ENCODE results near the gene PRIMA1.

PRIMA1 gene

DNA sequence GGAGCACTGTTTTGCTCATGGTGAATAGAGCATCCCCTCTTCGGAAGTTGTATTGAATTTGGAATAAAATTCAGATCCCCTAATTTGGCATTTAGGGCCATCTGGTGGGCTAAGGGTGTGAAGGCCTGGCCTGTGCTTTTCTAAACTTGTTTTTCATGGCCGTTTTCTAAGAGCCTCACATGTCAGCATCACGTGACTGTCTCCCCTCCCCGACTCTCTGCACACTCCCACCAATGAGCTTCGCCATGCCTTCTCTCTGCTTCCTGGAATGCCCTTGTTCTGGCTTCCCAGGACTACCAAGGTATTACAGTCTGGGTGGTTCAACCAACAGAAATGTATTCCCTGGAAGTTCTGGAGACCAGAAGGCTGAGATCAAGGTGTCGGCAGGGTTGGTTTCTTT is 85.3 kb downstream of the PRIMA1 start:
- no peak overlapping the region for H3K4me2 ChIP-seq (ENCODE audit: low read length)
- TF ChIP-seq EZH2 (IDR thresholded peaks at IDR 0.05; ENCODE audit: borderline replicate concordance, low read length) = no peak
- TF ChIP-seq, protein P1, sequence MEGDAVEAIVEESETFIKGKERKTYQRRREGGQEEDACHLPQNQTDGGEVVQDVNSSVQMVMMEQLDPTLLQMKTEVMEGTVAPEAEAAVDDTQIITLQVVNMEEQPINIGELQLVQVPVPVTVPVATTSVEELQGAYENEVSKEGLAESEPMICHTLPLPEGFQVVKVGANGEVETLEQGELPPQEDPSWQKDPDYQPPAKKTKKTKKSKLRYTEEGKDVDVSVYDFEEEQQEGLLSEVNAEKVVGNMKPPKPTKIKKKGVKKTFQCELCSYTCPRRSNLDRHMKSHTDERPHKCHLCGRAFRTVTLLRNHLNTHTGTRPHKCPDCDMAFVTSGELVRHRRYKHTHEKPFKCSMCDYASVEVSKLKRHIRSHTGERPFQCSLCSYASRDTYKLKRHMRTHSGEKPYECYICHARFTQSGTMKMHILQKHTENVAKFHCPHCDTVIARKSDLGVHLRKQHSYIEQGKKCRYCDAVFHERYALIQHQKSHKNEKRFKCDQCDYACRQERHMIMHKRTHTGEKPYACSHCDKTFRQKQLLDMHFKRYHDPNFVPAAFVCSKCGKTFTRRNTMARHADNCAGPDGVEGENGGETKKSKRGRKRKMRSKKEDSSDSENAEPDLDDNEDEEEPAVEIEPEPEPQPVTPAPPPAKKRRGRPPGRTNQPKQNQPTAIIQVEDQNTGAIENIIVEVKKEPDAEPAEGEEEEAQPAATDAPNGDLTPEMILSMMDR (IDR thresholded peaks at IDR 0.05; ENCODE audit: low read length) = no peak
- no peaks in the 10 kb centered on the region for H3K36me3 ChIP-seq (ENCODE audit: insufficient read depth, low read length)

GRCh38 chr14:93701562-93701961 is 86.7 kb downstream of the PRIMA1 start:
- Histone ChIP-seq H3K27ac (ENCODE audit: low read depth, low read length, poor library complexity, severe bottlenecking) (no peak overlapping the region), H3K9me3 (ENCODE audit: low read length) (no peaks in the 10 kb centered on the region), H3F3A (ENCODE audit: insufficient read depth, low read length) (no peaks in the 10 kb centered on the region), H3K36me3 (ENCODE audit: insufficient read depth, low read length) (no peaks in the 10 kb centered on the region), H3K4me2 (ENCODE audit: low read length) (no peak overlapping the region), H3K9me2 (ENCODE audit: low read depth, low read length) (no peaks in the 10 kb centered on the region; the same call in 1 of the 2 replicates), H3K79me2 (ENCODE audit: insufficient read depth, low read length) (no peaks in the 10 kb centered on the region), H3K9ac (ENCODE audit: low read length) (no peak overlapping the region), H3K4me3 (ENCODE audit: low read depth, low read length, poor library complexity, severe bottlenecking) (no peak overlapping the region), H3K4me1 (ENCODE audit: insufficient read depth, low read length, severe bottlenecking) (no peaks in the 10 kb centered on the region), H2AFZ (ENCODE audit: low read length) (no peak overlapping the region), H4K20me1 (ENCODE audit: insufficient read depth, low read length) (no peaks in the 10 kb centered on the region), H3K27me3 (ENCODE audit: insufficient read depth, low read length) (no peaks in the 10 kb centered on the region; the same call in 1 of the 2 replicates)
- TF ChIP-seq EZH2 (IDR thresholded peaks at IDR 0.05; ENCODE audit: borderline replicate concordance, low read length) = no peak
- TF ChIP-seq, protein P1 (IDR thresholded peaks at IDR 0.05; ENCODE audit: low read length) = no peak

More for the DNA sequence above, 85.3 kb downstream of the PRIMA1 start:
- no peaks in the 10 kb centered on the region for H3K79me2 ChIP-seq (ENCODE audit: insufficient read depth, low read length)
- no peak overlapping the region for H3K27ac ChIP-seq (ENCODE audit: low read depth, low read length, poor library complexity, severe bottlenecking)
- H3K9ac ChIP-seq (ENCODE audit: low read length) = no peak overlapping the region
- no peaks in the 10 kb centered on the region for H3K9me2 ChIP-seq (ENCODE audit: low read depth, low read length)
- H3K4me1 ChIP-seq (ENCODE audit: insufficient read depth, low read length, severe bottlenecking) = no peaks in the 10 kb centered on the region
- no peak overlapping the region for H2AFZ ChIP-seq (ENCODE audit: low read length)
- no peaks in the 10 kb centered on the region for H4K20me1 ChIP-seq (ENCODE audit: insufficient read depth, low read length)
- H3K27me3 ChIP-seq (ENCODE audit: insufficient read depth, low read length) = no peaks in the 10 kb centered on the region; the same call in 1 of the 2 replicates
- no peak overlapping the region for H3K4me3 ChIP-seq (ENCODE audit: low read depth, low read length, poor library complexity, severe bottlenecking)
- H3F3A ChIP-seq (ENCODE audit: insufficient read depth, low read length) = no peaks in the 10 kb centered on the region
- H3K9me3 ChIP-seq (ENCODE audit: low read length) = no peaks in the 10 kb centered on the region

- no peaks in the 10 kb centered on the region for H3K79me2 ChIP-seq (ENCODE audit: insufficient read depth, low read length)
- no peaks in the 10 kb centered on the region for H3F3A ChIP-seq (ENCODE audit: insufficient read depth, low read length)
- no peaks in the 10 kb centered on the region for H3K9me3 ChIP-seq (ENCODE audit: low read length)
- H3K4me1 ChIP-seq (ENCODE audit: insufficient read depth, low read length, severe bottlenecking) = no peaks in the 10 kb centered on the region
- TF ChIP-seq EZH2 (IDR thresholded peaks at IDR 0.05; ENCODE audit: borderline replicate concordance, low read length) = no peak
- TF ChIP-seq, protein P1 (IDR thresholded peaks at IDR 0.05; ENCODE audit: low read length) = no peak
- H3K9ac ChIP-seq (ENCODE audit: low read length) = no peak overlapping the region
- H3K4me3 ChIP-seq (ENCODE audit: low read depth, low read length, poor library complexity, severe bottlenecking) = no peak overlapping the region
- no peak overlapping the region for H3K27ac ChIP-seq (ENCODE audit: low read depth, low read length, poor library complexity, severe bottlenecking)
- H3K36me3 ChIP-seq (ENCODE audit: insufficient read depth, low read length) = no peaks in the 10 kb centered on the region
- H3K4me2 ChIP-seq (ENCODE audit: low read length) = no peak overlapping the region
- no peaks in the 10 kb centered on the region; the same call in 1 of the 2 replicates for H3K27me3 ChIP-seq (ENCODE audit: insufficient read depth, low read length)
- H4K20me1 ChIP-seq (ENCODE audit: insufficient read depth, low read length) = no peaks in the 10 kb centered on the region
- H2AFZ ChIP-seq (ENCODE audit: low read length) = no peak overlapping the region
- H3K9me2 ChIP-seq (ENCODE audit: low read depth, low read length) = no peaks in the 10 kb centered on the region; the same call in 1 of the 2 replicates
These were observed 87.4 kb downstream of the PRIMA1 start for GRCh38 chr14:93700928-93701327.
